Esophagus squamous epithelium (tissue), 4 donors: ENCODE results near the gene POU6F2.

Source experiments
- POLR2A ChIP-seq, 4 donors: fragments of 450-650 bp; IDR thresholded peaks; one replicate each; pipeline ENCODE4 v1.6.1; 2017; ENCODE audit warnings: antibody characterized with exemption in 4 of 4, mild to moderate bottlenecking in 4 of 4, moderate library complexity in 3 of 4
- TF ChIP-seq, protein P1 (sequence below), 6 experiments: fragments of 450-650 bp in 4 of 6; fragments of 200-600 bp in 2 of 6; sonication (generic) in 2 of 6; IDR thresholded peaks; one replicate each; pipeline ENCODE4 v1.5.1; 2016 to 2019; ENCODE audit warnings: antibody characterized with exemption in 6 of 6, mild to moderate bottlenecking in 4 of 6, moderate library complexity in 4 of 6

DNA sequence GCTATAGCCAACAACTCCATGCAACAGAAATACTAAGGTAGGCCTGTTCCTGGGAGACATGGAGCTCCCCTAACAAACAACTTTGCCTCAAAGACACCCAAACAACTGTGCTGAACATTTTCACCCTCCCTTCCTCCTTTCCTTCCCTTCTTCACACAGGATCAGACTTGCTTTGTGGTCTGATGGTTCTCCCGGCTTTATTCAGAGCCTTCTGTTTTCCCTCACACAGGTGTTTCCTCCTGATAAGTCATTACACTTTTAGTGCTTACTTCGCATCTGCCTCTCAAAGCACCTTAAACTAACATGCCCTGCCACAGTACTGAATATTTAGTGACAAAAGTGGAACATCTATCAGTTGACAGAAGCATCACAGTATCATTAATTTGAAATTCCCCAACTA, 532.2 kb downstream of the POU6F2 start:
- TF ChIP-seq, protein P1, sequence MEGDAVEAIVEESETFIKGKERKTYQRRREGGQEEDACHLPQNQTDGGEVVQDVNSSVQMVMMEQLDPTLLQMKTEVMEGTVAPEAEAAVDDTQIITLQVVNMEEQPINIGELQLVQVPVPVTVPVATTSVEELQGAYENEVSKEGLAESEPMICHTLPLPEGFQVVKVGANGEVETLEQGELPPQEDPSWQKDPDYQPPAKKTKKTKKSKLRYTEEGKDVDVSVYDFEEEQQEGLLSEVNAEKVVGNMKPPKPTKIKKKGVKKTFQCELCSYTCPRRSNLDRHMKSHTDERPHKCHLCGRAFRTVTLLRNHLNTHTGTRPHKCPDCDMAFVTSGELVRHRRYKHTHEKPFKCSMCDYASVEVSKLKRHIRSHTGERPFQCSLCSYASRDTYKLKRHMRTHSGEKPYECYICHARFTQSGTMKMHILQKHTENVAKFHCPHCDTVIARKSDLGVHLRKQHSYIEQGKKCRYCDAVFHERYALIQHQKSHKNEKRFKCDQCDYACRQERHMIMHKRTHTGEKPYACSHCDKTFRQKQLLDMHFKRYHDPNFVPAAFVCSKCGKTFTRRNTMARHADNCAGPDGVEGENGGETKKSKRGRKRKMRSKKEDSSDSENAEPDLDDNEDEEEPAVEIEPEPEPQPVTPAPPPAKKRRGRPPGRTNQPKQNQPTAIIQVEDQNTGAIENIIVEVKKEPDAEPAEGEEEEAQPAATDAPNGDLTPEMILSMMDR (IDR thresholded peaks at IDR 0.05) = no peak
- TF ChIP-seq POLR2A (IDR thresholded peaks at IDR 0.05) = no peak
